ENCODE data around the gene DYNLT1.

GRCh38 chr6:158627168-158627939 is 17.2 kb downstream of the DYNLT1 start:
- TF ChIP-seq CTCF (IDR thresholded peaks at IDR 0.05) (no peak), POLR2A (IDR thresholded peaks at IDR 0.05; ENCODE audit: low read depth) (no peak)
